BJ (cell line): ENCODE measurements around the gene CARD10. TPM values are rescaled to one million over a fixed set of nuclear protein-coding genes. Genes with fewer than 3 reads are reported as not detected.
A peak's percentile ranks its signal among the peaks of the same experiment; 100 is the strongest.

Experiments used
- CTCF ChIA-PET: fragments of 350-600 bp; formaldehyde crosslinking; extraction: SDS; loops from one replicate; lab custom pipeline; 2021; ENCODE audit warnings: antibody characterized with exemption, inconsistent platforms; lab: Yijun Ruan, JAX
- POLR2A ChIA-PET: fragments of 300-600 bp; sonication (Branson Sonifier 250); formaldehyde crosslinking; extraction: SDS; loops from one replicate; lab custom pipeline; 2021; ENCODE audit warnings: antibody characterized with exemption; lab: Charles Lee
- DNase-seq: peaks from one replicate; pipeline ENCODE4 v3.0.0-alpha.2; 2011; ENCODE audit warnings: low read depth
- H3K27me3 ChIP-seq: 2 replicates; pipeline ENCODE4 v1.6.0; 2011; ENCODE audit warnings: low read length; ENCODE audit not compliant: control insufficient read depth, insufficient read depth
- H3K36me3 ChIP-seq: 2 replicates; pipeline ENCODE4 v1.5.1; 2011; ENCODE audit warnings: low read length; ENCODE audit not compliant: control insufficient read depth, insufficient read depth
- H3K4me3 ChIP-seq: 2 replicates; pipeline ENCODE4 v1.5.1; 2011; ENCODE audit warnings: low read depth, mild to moderate bottlenecking, control low read depth, low read length
- CTCF ChIP-seq: IDR thresholded peaks from 2 replicates; pipeline ENCODE4 v1.5.1; 2011; ENCODE audit warnings: low read depth, mild to moderate bottlenecking, control low read depth, inconsistent platforms, low read length, moderate library complexity; ENCODE audit not compliant: insufficient read depth
- polyA plus RNA-seq: library from polyadenylated mRNA; depleted of rRNA; stranded (reverse); fragments of >200 nt; gene quantifications from 2 replicates; pipeline ENCODE4 v1.2.3, GENCODE V29; 2011

CARD10 gene
- polyA plus RNA-seq, 1 experiment = 4.5 TPM

GRCh38 chr22:37492428-37493344, 26.5 kb downstream of the CARD10 start:
- TF ChIP-seq CTCF = peak; percentile 65

GRCh38 chr22:37491559-37492427, 27.4 kb downstream of the CARD10 start:
- no peak overlapping the region for H3K4me3 ChIP-seq
- ChIA-PET CTCF (interaction anchor here (0.9 to 1.7 kb wide), 3 partner anchors 13 to 20 kb away, joined by 3 to 7 read pairs (median 3); no protein-coding TSS in a partner anchor), POLR2A (interaction anchor here (0.5 kb wide), 1 partner anchor 57 kb away, joined by 11 read pairs; no protein-coding TSS in a partner anchor)
- no peaks in the 10 kb centered on the region for H3K27me3 ChIP-seq
- no peak for TF ChIP-seq CTCF
- H3K36me3 ChIP-seq = peaks cover 1% of the 10 kb centered on the region; the same call in 1 of the 2 replicates
- no peak for DNase-seq

More at GRCh38 chr22:37492428-37493344, 26.5 kb downstream of the CARD10 start:
- no peaks in the 10 kb centered on the region for H3K27me3 ChIP-seq
- peaks cover 1% of the 10 kb centered on the region; the same call in 1 of the 2 replicates for H3K36me3 ChIP-seq
- no peak for DNase-seq
- ChIA-PET CTCF (interaction anchor here (1.2 to 1.7 kb wide), 3 partner anchors 12 to 20 kb away, joined by 3 to 7 read pairs (median 5); no protein-coding TSS in a partner anchor), POLR2A (interaction anchor here (0.5 kb wide), 1 partner anchor 56 kb away, joined by 11 read pairs; no protein-coding TSS in a partner anchor)
- no peak overlapping the region for H3K4me3 ChIP-seq

GRCh38 chr22:37491106-37491505, 28.1 kb downstream of the CARD10 start:
- DNase-seq = no peak
- no peak overlapping the region for H3K4me3 ChIP-seq
- peaks cover 1% of the 10 kb centered on the region; the same call in 1 of the 2 replicates for H3K36me3 ChIP-seq
- ChIA-PET CTCF (interaction anchor here (0.6 to 0.9 kb wide), 2 partner anchors 19 to 52 kb away, joined by 3 to 4 read pairs; no protein-coding TSS in a partner anchor), POLR2A (no interaction called here)
- H3K27me3 ChIP-seq = no peaks in the 10 kb centered on the region
- TF ChIP-seq CTCF = no peak

- H3K4me3 ChIP-seq = no peak overlapping the region
- no peaks in the 10 kb centered on the region for H3K27me3 ChIP-seq
- TF ChIP-seq CTCF = no peak
- POLR2A ChIA-PET = no interaction called here
- H3K36me3 ChIP-seq = peaks cover 1% of the 10 kb centered on the region; the same call in 1 of the 2 replicates
- CTCF ChIA-PET = interaction anchor here (0.7 to 0.9 kb wide), 3 partner anchors 17 to 49 kb away, joined by 3 to 4 read pairs (median 3); no protein-coding TSS in a partner anchor
- no peak for DNase-seq
Observed at GRCh38 chr22:37489983-37490382, 29.2 kb downstream of the CARD10 start.
